GM12872 (cell line): ENCODE results near the gene DYNLT2B.

Experiments used
- TF ChIP-seq, protein P1 (sequence below): IDR thresholded peaks from 3 replicates; pipeline ENCODE4 v1.5.1; 2011; ENCODE audit warnings: low read depth, mild to moderate bottlenecking, low read length, moderate library complexity; ENCODE audit not compliant: insufficient read depth

The DYNLT2B gene

DNA sequence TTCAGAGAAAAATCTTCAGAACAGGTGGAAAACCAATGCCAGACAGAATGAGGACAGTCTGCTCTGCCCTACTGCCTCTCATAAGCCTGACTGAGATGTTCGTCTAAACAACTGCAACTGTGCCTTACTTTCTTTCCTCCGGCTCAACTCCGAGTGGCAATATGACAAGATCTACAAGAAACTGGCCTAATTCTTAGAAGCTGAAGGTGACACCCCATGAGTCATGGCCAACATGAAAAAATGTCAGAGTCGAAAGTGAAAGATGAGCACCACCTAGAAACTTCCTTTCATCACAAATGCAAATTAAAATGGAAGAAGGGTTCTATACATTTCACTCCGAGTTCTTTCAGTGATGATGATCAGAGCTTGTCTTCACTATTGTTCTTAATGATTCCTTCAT, 43.5 kb downstream of the DYNLT2B start:
- TF ChIP-seq, protein P1, sequence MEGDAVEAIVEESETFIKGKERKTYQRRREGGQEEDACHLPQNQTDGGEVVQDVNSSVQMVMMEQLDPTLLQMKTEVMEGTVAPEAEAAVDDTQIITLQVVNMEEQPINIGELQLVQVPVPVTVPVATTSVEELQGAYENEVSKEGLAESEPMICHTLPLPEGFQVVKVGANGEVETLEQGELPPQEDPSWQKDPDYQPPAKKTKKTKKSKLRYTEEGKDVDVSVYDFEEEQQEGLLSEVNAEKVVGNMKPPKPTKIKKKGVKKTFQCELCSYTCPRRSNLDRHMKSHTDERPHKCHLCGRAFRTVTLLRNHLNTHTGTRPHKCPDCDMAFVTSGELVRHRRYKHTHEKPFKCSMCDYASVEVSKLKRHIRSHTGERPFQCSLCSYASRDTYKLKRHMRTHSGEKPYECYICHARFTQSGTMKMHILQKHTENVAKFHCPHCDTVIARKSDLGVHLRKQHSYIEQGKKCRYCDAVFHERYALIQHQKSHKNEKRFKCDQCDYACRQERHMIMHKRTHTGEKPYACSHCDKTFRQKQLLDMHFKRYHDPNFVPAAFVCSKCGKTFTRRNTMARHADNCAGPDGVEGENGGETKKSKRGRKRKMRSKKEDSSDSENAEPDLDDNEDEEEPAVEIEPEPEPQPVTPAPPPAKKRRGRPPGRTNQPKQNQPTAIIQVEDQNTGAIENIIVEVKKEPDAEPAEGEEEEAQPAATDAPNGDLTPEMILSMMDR = no peak

DNA sequence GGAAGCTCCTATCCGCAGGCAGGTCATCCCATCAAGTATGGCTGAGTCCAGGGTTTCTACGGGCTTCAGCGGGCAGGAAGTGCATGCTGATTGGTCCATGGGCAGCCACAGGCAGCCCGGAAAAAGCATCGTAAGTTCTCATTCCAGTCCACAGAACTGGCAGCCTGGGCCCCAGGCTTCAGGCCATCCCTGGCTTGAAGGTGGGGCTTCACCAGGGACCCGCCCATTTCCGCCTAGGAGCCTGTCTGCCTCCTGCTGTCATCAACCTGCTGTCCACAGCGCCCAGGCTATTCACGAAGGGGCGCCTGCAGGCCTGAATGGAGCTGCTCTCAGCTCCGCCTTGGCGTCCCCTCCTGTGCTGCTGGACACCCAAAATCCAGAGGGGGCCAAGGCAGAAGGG, 44.4 kb downstream of the DYNLT2B start:
- TF ChIP-seq, protein P1 = no peak

DNA sequence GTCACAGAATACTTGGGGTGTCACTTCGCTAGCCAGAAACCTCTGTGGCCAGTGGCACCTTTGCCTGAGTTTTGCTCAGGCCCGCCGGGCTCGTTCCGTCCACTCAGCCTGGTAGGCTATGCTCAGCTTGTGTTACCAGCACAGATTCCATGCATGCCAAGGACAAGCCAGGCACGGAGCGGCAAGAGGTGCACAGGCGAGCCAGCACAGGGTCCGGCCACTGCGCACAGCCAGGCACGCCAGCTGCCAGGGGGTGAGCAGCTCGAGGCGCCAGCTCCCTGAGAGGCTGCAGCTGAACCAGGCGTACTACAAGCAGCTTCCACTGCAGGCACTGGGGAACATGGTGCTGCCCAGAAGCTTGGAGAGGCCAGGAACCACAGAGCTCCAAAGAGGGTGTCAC, 45.2 kb downstream of the DYNLT2B start:
- TF ChIP-seq, protein P1 = no peak

DNA sequence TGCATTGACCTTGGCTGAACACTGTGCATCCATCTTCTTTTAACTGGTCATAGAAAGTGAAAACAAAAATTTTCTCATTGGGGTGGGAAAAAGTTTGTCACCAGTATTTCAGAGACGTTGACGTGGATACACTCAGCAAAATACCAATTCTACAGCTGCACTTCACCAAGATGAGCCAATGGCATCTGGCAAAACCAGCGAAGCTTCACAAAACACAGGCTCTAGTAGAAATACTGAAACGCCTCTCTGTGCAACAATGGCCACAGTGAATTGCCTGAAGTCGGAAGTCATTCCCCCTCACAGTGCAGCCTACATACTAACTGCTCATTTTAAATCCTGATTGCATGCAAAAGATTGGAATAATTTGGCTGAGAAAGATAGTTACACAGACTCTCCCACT, 47.5 kb downstream of the DYNLT2B start:
- TF ChIP-seq, protein P1 = no peak

DNA sequence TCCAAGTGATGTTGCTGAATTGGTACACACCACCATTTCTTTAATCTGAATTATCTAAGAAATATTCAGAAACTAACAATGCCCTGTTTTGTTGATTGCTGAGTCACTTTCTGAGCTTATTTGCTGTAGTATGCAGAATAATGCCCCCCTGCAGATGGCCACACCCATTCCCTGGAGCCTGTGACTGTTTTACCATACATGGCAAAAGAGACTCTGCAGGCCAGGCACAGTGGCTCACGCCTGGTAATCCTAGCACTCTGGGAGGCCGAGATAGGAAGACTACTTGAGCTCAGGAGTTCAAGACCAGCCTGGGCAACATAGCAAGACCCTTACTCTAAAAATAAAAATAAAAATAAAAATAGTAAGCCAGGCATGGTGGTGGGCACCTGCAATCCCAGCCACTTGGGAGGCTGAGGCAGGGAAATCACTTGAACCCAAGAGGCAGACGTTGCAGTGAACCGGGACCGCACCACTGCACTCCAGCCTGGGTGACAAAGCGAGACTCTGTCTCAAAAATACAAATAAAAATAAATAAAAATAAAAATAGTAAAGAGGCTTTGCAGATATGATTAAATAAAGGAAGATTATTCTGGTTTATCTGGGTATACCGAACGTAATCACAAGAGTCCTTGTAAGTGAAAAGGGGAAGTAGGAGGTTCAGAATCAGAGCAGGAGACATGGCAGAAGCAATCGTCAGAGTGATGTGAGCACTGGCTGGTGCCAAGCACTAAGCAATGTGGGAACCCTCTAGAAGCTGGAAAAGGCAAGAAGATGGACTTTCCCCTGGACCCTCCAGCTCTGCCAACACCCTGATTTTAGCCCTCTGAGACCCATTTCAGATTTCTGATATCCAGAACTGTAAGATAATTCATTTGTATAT, 49.5 kb downstream of the DYNLT2B start:
- TF ChIP-seq, protein P1 = no peak

DNA sequence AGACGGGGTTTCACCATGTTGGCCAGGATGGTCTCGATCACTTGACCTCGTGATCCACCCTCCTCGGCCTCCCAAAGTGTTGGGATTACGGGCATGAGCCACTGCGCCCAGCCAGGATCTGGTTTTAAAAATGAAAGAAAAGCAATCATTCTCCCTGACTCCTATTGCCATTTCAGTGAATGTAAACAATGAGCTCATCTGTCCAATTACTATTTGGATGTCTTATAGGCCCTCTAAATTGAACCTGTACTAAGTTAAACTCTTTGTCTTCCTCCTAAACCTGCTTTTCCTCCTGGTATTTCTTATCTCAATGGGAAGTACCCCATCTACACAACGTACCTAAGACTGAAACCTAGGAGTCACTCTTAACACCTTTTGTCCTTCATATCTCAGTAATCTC, 54.2 kb downstream of the DYNLT2B start:
- TF ChIP-seq, protein P1 = no peak

DNA sequence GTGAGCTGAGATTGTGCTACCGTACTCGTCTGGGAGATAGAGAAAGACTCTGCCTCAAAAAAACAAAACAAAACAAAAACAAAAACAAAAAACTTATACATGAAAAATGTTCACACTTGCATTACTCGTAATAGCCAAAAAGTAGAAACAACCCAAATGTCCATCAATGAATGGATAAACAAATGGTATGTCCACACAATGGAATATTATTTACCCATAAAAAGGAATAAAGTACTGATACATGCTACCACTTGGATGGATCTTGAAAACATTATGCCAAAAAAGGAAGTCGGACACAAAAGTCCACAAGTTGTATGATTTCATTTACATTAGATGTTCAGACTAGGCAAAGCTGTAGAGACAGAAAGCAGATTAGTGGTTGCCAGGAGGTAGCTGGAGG, 57.3 kb downstream of the DYNLT2B start:
- TF ChIP-seq, protein P1 = no peak
